Measurements from ENCODE around the gene DEFB128. TPM values are rescaled to one million over a fixed set of nuclear protein-coding genes. Genes with fewer than 3 reads are reported as not detected.

Gene DEFB128
- polyA plus RNA-seq, 1 of the 3 experiments (the other 2 are of a cell fraction), result not detected

DNA sequence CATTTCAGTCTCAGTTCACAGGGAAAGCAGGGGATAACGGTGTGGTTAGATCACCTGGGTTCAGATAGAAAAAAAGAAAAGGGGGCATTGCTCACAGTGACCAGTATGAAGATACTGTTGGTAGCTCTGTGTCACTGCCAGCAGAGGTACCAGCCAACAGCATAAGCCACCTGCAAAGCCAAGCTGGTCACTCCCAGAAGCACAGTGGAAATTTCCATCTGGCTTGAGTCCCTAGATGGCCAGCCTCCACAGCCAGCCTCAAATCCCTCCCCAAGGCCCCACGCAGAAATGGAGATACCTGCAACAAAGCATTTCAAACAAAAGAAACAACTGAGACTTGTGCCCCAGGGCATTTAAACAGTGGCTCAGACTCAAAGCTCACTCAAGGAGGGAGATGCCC lies 20.6 kb downstream of the DEFB128 start:
- 23% methylated on average over 2 of the region's 2 CpGs for WGBS (ENCODE audit: low lambda C conversion rate)
- Histone ChIP-seq H3K27me3 (ENCODE audit: insufficient read depth) (peaks cover 4% of the 10 kb centered on the region; the same call in 1 of the 2 replicates), H3F3A (replicated peaks; ENCODE audit: insufficient read depth) (no peaks in the 10 kb centered on the region), H3K27ac (ENCODE audit: low read depth in 2 of 2, low read length in 1 of 2) (no peak overlapping the region), H3K4me1 (ENCODE audit: control insufficient read depth in 1 of 2, insufficient read depth in 2 of 2, low read depth in 1 of 2, low read length in 1 of 2) (no peaks in the 10 kb centered on the region), H3K36me3 (replicated peaks in 1 of 2; ENCODE audit: control insufficient read depth in 1 of 2, insufficient read depth in 2 of 2, low read length in 1 of 2) (no peaks in the 10 kb centered on the region), H3K9ac (no peak overlapping the region), H3K4me2 (no peak overlapping the region), H3K79me2 (ENCODE audit: insufficient read depth) (no peaks in the 10 kb centered on the region), H2AFZ (ENCODE audit: low read depth) (no peak overlapping the region), H3K9me2 (no peaks in the 10 kb centered on the region), H3K9me3 (no peaks in the 10 kb centered on the region), H3K4me3 (ENCODE audit: low read depth in 2 of 2, low read length in 1 of 2) (no peak overlapping the region), H4K20me1 (ENCODE audit: insufficient read depth) (no peaks in the 10 kb centered on the region)
- ChIA-PET CTCF (no interaction called here), POLR2A (no interaction called here)
- DNase-seq, result no peak
- TF ChIP-seq, protein P1, sequence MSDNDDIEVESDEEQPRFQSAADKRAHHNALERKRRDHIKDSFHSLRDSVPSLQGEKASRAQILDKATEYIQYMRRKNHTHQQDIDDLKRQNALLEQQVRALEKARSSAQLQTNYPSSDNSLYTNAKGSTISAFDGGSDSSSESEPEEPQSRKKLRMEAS (IDR thresholded peaks at IDR 0.05; ENCODE audit: low read depth), result no peak
- TF ChIP-seq YY1 (IDR thresholded peaks at IDR 0.05; ENCODE audit: low read depth) (no peak), SIN3A (IDR thresholded peaks at IDR 0.05; ENCODE audit: borderline replicate concordance, low read depth, low read length) (no peak), EZH2phosphoT487 (IDR thresholded peaks at IDR 0.05; ENCODE audit: borderline replicate concordance, low read depth) (no peak), RFX5 (IDR thresholded peaks at IDR 0.05; ENCODE audit: low read length) (no peak), FOXM1 (IDR thresholded peaks at IDR 0.05; ENCODE audit: low read depth) (no peak), TAF1 (IDR thresholded peaks at IDR 0.05; ENCODE audit: borderline replicate concordance, low read depth, low read length) (no peak), MEF2A (IDR thresholded peaks at IDR 0.05; ENCODE audit: borderline replicate concordance, low read depth) (no peak)
- TF ChIP-seq, protein P2, sequence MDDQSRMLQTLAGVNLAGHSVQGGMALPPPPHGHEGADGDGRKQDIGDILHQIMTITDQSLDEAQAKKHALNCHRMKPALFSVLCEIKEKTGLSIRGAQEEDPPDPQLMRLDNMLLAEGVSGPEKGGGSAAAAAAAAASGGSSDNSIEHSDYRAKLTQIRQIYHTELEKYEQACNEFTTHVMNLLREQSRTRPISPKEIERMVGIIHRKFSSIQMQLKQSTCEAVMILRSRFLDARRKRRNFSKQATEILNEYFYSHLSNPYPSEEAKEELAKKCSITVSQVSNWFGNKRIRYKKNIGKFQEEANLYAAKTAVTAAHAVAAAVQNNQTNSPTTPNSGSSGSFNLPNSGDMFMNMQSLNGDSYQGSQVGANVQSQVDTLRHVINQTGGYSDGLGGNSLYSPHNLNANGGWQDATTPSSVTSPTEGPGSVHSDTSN (IDR thresholded peaks at IDR 0.05), result no peak
- TF ChIP-seq, protein P3, sequence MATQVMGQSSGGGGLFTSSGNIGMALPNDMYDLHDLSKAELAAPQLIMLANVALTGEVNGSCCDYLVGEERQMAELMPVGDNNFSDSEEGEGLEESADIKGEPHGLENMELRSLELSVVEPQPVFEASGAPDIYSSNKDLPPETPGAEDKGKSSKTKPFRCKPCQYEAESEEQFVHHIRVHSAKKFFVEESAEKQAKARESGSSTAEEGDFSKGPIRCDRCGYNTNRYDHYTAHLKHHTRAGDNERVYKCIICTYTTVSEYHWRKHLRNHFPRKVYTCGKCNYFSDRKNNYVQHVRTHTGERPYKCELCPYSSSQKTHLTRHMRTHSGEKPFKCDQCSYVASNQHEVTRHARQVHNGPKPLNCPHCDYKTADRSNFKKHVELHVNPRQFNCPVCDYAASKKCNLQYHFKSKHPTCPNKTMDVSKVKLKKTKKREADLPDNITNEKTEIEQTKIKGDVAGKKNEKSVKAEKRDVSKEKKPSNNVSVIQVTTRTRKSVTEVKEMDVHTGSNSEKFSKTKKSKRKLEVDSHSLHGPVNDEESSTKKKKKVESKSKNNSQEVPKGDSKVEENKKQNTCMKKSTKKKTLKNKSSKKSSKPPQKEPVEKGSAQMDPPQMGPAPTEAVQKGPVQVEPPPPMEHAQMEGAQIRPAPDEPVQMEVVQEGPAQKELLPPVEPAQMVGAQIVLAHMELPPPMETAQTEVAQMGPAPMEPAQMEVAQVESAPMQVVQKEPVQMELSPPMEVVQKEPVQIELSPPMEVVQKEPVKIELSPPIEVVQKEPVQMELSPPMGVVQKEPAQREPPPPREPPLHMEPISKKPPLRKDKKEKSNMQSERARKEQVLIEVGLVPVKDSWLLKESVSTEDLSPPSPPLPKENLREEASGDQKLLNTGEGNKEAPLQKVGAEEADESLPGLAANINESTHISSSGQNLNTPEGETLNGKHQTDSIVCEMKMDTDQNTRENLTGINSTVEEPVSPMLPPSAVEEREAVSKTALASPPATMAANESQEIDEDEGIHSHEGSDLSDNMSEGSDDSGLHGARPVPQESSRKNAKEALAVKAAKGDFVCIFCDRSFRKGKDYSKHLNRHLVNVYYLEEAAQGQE (IDR thresholded peaks at IDR 0.05; ENCODE audit: low read depth, low read length), result no peak

DNA sequence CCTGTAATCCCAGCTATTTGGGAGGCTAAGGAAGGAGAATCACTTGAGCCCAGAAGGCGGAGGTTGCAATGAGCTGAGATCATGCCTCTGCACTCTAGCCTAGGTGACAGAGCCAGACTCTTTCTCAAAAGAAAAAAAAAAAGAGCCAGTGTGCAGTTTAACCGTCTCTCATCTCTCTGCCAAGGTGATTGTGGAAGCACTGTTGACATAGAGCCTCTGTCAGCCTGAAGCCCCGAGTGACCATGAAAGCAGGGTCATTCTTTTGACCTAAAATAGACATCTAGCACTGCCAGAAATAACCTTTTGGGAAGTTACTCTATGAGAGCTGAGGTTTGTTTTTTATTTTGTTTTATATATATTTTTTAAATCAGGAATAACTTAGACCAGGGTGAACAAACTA lies 24.9 kb downstream of the DEFB128 start:
- no peak overlapping the region for H3K4me2 ChIP-seq
- CTCF ChIA-PET, result no interaction called here
- H3K27ac ChIP-seq (ENCODE audit: low read depth in 2 of 2, low read length in 1 of 2), result no peak overlapping the region
- H3K9me3 ChIP-seq, result no peaks in the 10 kb centered on the region
- H3K9ac ChIP-seq, result no peak overlapping the region
- 11% methylated on average over 3 of the region's 3 CpGs for WGBS (ENCODE audit: low lambda C conversion rate)
- no peaks in the 10 kb centered on the region for H3K4me1 ChIP-seq (ENCODE audit: control insufficient read depth in 1 of 2, insufficient read depth in 2 of 2, low read depth in 1 of 2, low read length in 1 of 2)
- H2AFZ ChIP-seq (ENCODE audit: low read depth), result no peak overlapping the region
- H3K9me2 ChIP-seq, result no peaks in the 10 kb centered on the region
- no peak for DNase-seq
- no peak overlapping the region for H3K4me3 ChIP-seq (ENCODE audit: low read depth in 2 of 2, low read length in 1 of 2)
- no peaks in the 10 kb centered on the region for H3K36me3 ChIP-seq (replicated peaks in 1 of 2; ENCODE audit: control insufficient read depth in 1 of 2, insufficient read depth in 2 of 2, low read length in 1 of 2)
- no peaks in the 10 kb centered on the region for H3F3A ChIP-seq (replicated peaks; ENCODE audit: insufficient read depth)
- H3K79me2 ChIP-seq (ENCODE audit: insufficient read depth), result no peaks in the 10 kb centered on the region
- POLR2A ChIA-PET, result no interaction called here
- H4K20me1 ChIP-seq (ENCODE audit: insufficient read depth), result no peaks in the 10 kb centered on the region
- H3K27me3 ChIP-seq (ENCODE audit: insufficient read depth), result no peaks in the 10 kb centered on the region
- TF ChIP-seq NRF1 (IDR thresholded peaks at IDR 0.05; ENCODE audit: low read depth, low read length) (no peak), MXI1 (IDR thresholded peaks at IDR 0.05; ENCODE audit: low read depth, low read length) (no peak), TCF12 (IDR thresholded peaks at IDR 0.05) (no peak), SIN3A (IDR thresholded peaks at IDR 0.05; ENCODE audit: borderline replicate concordance, low read depth, low read length) (no peak), JUND (IDR thresholded peaks at IDR 0.05) (no peak), CHD2 (IDR thresholded peaks at IDR 0.05; ENCODE audit: low read length, partially characterized antibody) (no peak), FOSL2 (IDR thresholded peaks at IDR 0.05; ENCODE audit: borderline replicate concordance, low read depth) (no peak), TAF1 (IDR thresholded peaks at IDR 0.05; ENCODE audit: borderline replicate concordance, low read depth, low read length) (no peak), POLR2AphosphoS5 (IDR thresholded peaks at IDR 0.05; ENCODE audit: low read depth, low read length) (no peak), RXRA (IDR thresholded peaks at IDR 0.05; ENCODE audit: borderline replicate concordance, low read depth) (no peak), TEAD4 (IDR thresholded peaks at IDR 0.05; ENCODE audit: borderline replicate concordance, insufficient read depth) (no peak), FOXJ3 (CRISPR knock-in tag; IDR thresholded peaks at IDR 0.05) (no peak), EZH2phosphoT487 (IDR thresholded peaks at IDR 0.05; ENCODE audit: borderline replicate concordance, low read depth) (no peak)
- TF ChIP-seq, protein P4, sequence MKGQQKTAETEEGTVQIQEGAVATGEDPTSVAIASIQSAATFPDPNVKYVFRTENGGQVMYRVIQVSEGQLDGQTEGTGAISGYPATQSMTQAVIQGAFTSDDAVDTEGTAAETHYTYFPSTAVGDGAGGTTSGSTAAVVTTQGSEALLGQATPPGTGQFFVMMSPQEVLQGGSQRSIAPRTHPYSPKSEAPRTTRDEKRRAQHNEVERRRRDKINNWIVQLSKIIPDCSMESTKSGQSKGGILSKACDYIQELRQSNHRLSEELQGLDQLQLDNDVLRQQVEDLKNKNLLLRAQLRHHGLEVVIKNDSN (IDR thresholded peaks at IDR 0.05; ENCODE audit: borderline replicate concordance, low read depth), result no peak
- TF ChIP-seq, protein P5, sequence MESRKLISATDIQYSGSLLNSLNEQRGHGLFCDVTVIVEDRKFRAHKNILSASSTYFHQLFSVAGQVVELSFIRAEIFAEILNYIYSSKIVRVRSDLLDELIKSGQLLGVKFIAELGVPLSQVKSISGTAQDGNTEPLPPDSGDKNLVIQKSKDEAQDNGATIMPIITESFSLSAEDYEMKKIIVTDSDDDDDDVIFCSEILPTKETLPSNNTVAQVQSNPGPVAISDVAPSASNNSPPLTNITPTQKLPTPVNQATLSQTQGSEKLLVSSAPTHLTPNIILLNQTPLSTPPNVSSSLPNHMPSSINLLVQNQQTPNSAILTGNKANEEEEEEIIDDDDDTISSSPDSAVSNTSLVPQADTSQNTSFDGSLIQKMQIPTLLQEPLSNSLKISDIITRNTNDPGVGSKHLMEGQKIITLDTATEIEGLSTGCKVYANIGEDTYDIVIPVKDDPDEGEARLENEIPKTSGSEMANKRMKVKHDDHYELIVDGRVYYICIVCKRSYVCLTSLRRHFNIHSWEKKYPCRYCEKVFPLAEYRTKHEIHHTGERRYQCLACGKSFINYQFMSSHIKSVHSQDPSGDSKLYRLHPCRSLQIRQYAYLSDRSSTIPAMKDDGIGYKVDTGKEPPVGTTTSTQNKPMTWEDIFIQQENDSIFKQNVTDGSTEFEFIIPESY (IDR thresholded peaks at IDR 0.05; ENCODE audit: borderline replicate concordance, low read depth), result no peak

Data from SK-N-SH (cell line).